PFSK-1 (cell line): Measurements from ENCODE around the gene VSIG1.

Experiments
- FOXP2 ChIP-seq: optimal IDR thresholded peaks from 2 replicates; pipeline ENCODE3; 2011; ENCODE audit warnings: borderline replicate concordance, control low read depth, inconsistent platforms; ENCODE audit not compliant: insufficient read depth; ENCODE audit errors: extremely low read length, extremely low read depth
- POLR2AphosphoS5 ChIP-seq: IDR thresholded peaks from 2 replicates; pipeline ENCODE4 v1.6.1; 2012; ENCODE audit warnings: low read depth, mild to moderate bottlenecking, control low read depth, low read length, moderate library complexity
- REST ChIP-seq, 2 experiments: IDR thresholded peaks; 2 replicates each; pipeline versions ENCODE4 v1.6.1 to v1.8.0; 2011 to 2012; ENCODE audit warnings: low read depth in 2 of 2, low read length in 2 of 2, control low read depth in 1 of 2, inconsistent platforms in 1 of 2, mild to moderate bottlenecking in 1 of 2, moderate library complexity in 1 of 2; ENCODE audit not compliant: insufficient read depth in 1 of 2
- SIN3A ChIP-seq: IDR thresholded peaks from 2 replicates; pipeline ENCODE4 v1.6.1; 2012; ENCODE audit warnings: mild to moderate bottlenecking, low read length, moderate library complexity, borderline replicate concordance; ENCODE audit not compliant: insufficient read depth
- TAF1 ChIP-seq: IDR thresholded peaks from 2 replicates; pipeline ENCODE4 v1.6.1; 2012; ENCODE audit warnings: low read length, control low read depth, borderline replicate concordance; ENCODE audit not compliant: insufficient read depth

The VSIG1 gene

GRCh38 chrX:108117988-108118387 is 73.1 kb downstream of the VSIG1 start:
- TF ChIP-seq SIN3A: no peak
- TF ChIP-seq REST (IDR thresholded peaks at IDR 0.05; ENCODE audit: insufficient read depth in 1 of 2, low read depth in 2 of 2, low read length in 2 of 2): no peak
- TF ChIP-seq FOXP2: no peak
- TF ChIP-seq TAF1: no peak
- no peak for TF ChIP-seq POLR2AphosphoS5

- no peak for TF ChIP-seq REST (IDR thresholded peaks at IDR 0.05; ENCODE audit: insufficient read depth in 1 of 2, low read depth in 2 of 2, low read length in 2 of 2)
- TF ChIP-seq SIN3A: no peak
- no peak for TF ChIP-seq FOXP2
- TF ChIP-seq POLR2AphosphoS5: no peak
- TF ChIP-seq TAF1: no peak
Measured at GRCh38 chrX:108121291-108121690, 76.4 kb downstream of the VSIG1 start.

GRCh38 chrX:108122748-108123147 is 77.9 kb downstream of the VSIG1 start:
- TF ChIP-seq POLR2AphosphoS5: no peak
- TF ChIP-seq SIN3A: no peak
- no peak for TF ChIP-seq FOXP2
- TF ChIP-seq TAF1: no peak
- TF ChIP-seq REST (IDR thresholded peaks at IDR 0.05; ENCODE audit: insufficient read depth in 1 of 2, low read depth in 2 of 2, low read length in 2 of 2): no peak

GRCh38 chrX:108123591-108124366 is 78.9 kb downstream of the VSIG1 start:
- TF ChIP-seq REST (IDR thresholded peaks at IDR 0.05; ENCODE audit: insufficient read depth in 1 of 2, low read depth in 2 of 2, low read length in 2 of 2): no peak
- TF ChIP-seq POLR2AphosphoS5: no peak
- no peak for TF ChIP-seq SIN3A
- TF ChIP-seq TAF1: no peak
- no peak for TF ChIP-seq FOXP2

- TF ChIP-seq SIN3A (no peak), POLR2AphosphoS5 (no peak), REST (IDR thresholded peaks at IDR 0.05; ENCODE audit: insufficient read depth in 1 of 2, low read depth in 2 of 2, low read length in 2 of 2) (no peak), FOXP2 (no peak), TAF1 (no peak)
Measured at GRCh38 chrX:108126661-108127060, 81.8 kb downstream of the VSIG1 start.
